HepG2 (cell line): ENCODE results near the gene TMEM151A. TPM values are rescaled to one million over a fixed set of nuclear protein-coding genes. Genes with fewer than 3 reads are reported as not detected.

Experiments used
- AGO2 ChIP-seq: fragments of 200-400 bp; formaldehyde crosslinking; optimal IDR thresholded peaks from 2 replicates; pipeline ENCODE3; 2017; ENCODE audit warnings: mild to moderate bottlenecking, low read depth, low read length, moderate library complexity
- ARNTL ChIP-seq: sonication (generic); formaldehyde crosslinking; IDR thresholded peaks from 2 replicates; pipeline ENCODE4 v1.4.0; 2020; ENCODE audit warnings: mild to moderate bottlenecking, missing genetic modification reagents
- DRAP1 ChIP-seq: IDR thresholded peaks from 2 replicates; pipeline ENCODE4 v1.6.1; 2016; ENCODE audit warnings: missing genetic modification reagents, missing compliant biosample characterization
- GTF3A ChIP-seq: sonication (generic); formaldehyde crosslinking; conservative IDR thresholded peaks from 2 replicates; pipeline ENCODE4 v1.4.0; 2020; ENCODE audit warnings: mild to moderate bottlenecking, missing genetic modification reagents
- GZF1 ChIP-seq: sonication (generic); formaldehyde crosslinking; IDR thresholded peaks from 2 replicates; pipeline ENCODE4 v1.5.1; 2020; ENCODE audit warnings: mild to moderate bottlenecking, missing genetic modification reagents
- IKZF1 ChIP-seq: fragments of 450-650 bp; IDR thresholded peaks from 2 replicates; pipeline ENCODE4 v1.7.1; 2016
- IRF2 ChIP-seq: IDR thresholded peaks from 2 replicates; pipeline ENCODE4 v1.6.1; 2018; ENCODE audit warnings: missing genetic modification reagents, missing compliant biosample characterization
- ISL2 ChIP-seq: sonication (generic); formaldehyde crosslinking; IDR thresholded peaks from 2 replicates; pipeline ENCODE4 v1.5.0; 2020; ENCODE audit warnings: missing genetic modification reagents
- KMT2A ChIP-seq: sonication (generic); formaldehyde crosslinking; IDR thresholded peaks from 2 replicates; pipeline ENCODE4 v1.4.0; 2020; ENCODE audit warnings: missing genetic modification reagents
- MIXL1 ChIP-seq: IDR thresholded peaks from 2 replicates; pipeline ENCODE4 v1.6.1; 2016
- NFKBIZ ChIP-seq: IDR thresholded peaks from 2 replicates; pipeline ENCODE4 v1.6.1; 2018; ENCODE audit warnings: missing genetic modification reagents, missing compliant biosample characterization
- PCBP1 ChIP-seq: fragments of 200-400 bp; formaldehyde crosslinking; IDR thresholded peaks from 2 replicates; pipeline ENCODE4 v1.6.1; 2017; ENCODE audit warnings: mild to moderate bottlenecking, low read depth, low read length, borderline replicate concordance
- PITX1 ChIP-seq: sonication (generic); formaldehyde crosslinking; IDR thresholded peaks from 2 replicates; pipeline ENCODE4 v1.5.1; 2020; ENCODE audit warnings: mild to moderate bottlenecking, missing genetic modification reagents
- SMAD3 ChIP-seq: sonication (generic); formaldehyde crosslinking; IDR thresholded peaks from 2 replicates; pipeline ENCODE4 v1.4.0; 2020; ENCODE audit warnings: missing genetic modification reagents
- YEATS2 ChIP-seq: sonication (generic); formaldehyde crosslinking; IDR thresholded peaks from 2 replicates; pipeline ENCODE4 v1.4.0; 2020; ENCODE audit warnings: missing genetic modification reagents, borderline replicate concordance
- ZNF264 ChIP-seq: sonication (generic); formaldehyde crosslinking; IDR thresholded peaks from 2 replicates; pipeline ENCODE4 v1.4.0; 2020; ENCODE audit warnings: missing genetic modification reagents
- ZNF274 ChIP-seq: sonication (generic); formaldehyde crosslinking; IDR thresholded peaks from 2 replicates; pipeline ENCODE4 v1.5.1; 2020; ENCODE audit warnings: mild to moderate bottlenecking, missing genetic modification reagents
- ZNF335 ChIP-seq: sonication (generic); formaldehyde crosslinking; IDR thresholded peaks from 2 replicates; pipeline ENCODE4 v1.4.0; 2020; ENCODE audit warnings: missing genetic modification reagents
- ZNF510 ChIP-seq: sonication (generic); formaldehyde crosslinking; IDR thresholded peaks from 2 replicates; pipeline ENCODE4 v1.4.0; 2020; ENCODE audit warnings: low read depth, mild to moderate bottlenecking, missing genetic modification reagents
- ZNF619 ChIP-seq: sonication (generic); formaldehyde crosslinking; IDR thresholded peaks from 2 replicates; pipeline ENCODE4 v1.4.0; 2020; ENCODE audit warnings: mild to moderate bottlenecking, missing genetic modification reagents
- ZSCAN21 ChIP-seq: sonication (generic); formaldehyde crosslinking; IDR thresholded peaks from 2 replicates; pipeline ENCODE4 v1.8.0; 2022; ENCODE audit warnings: mild to moderate bottlenecking, missing genetic modification reagents, moderate library complexity, borderline replicate concordance
- polyA plus RNA-seq, 8 experiments: library from polyadenylated mRNA; depleted of rRNA in 3 of 8; stranded (reverse) in 7 of 8; unstranded in 1 of 8; fragments of >200 nt; fragmentation: Illumina TruSeq in 4 of 8; extraction: Trizol in 4 of 8; gene quantifications; 2 replicates each; pipeline versions ENCODE4 v1.2.1 to v1.2.3, GENCODE V29; 2011 to 2016; ENCODE audit warnings: low read depth in 4 of 8, missing spikeins in 1 of 8, mixed read lengths in 1 of 8; ENCODE audit not compliant: insufficient read depth in 1 of 8
- total RNA-seq, 5 experiments: library from RNA; depleted of rRNA; stranded (reverse); fragments of >200 nt; fragmentation: Illumina TruSeq; extraction: Trizol; gene quantifications; 2 replicates each; pipeline ENCODE4 v1.2.3, GENCODE V29; 2016; ENCODE audit warnings: low read depth in 1 of 5
- TF ChIP-seq, protein P1 (sequence below): IDR thresholded peaks from 2 replicates; pipeline ENCODE4 v1.6.1; 2016; ENCODE audit warnings: mild to moderate bottlenecking, missing biosample characterization, missing genetic modification reagents
- TF ChIP-seq, protein P2 (sequence below): sonication (generic); formaldehyde crosslinking; IDR thresholded peaks from 2 replicates; pipeline ENCODE4 v1.4.0; 2020; ENCODE audit warnings: missing genetic modification reagents, mild to moderate bottlenecking, borderline replicate concordance
- TF ChIP-seq, protein P3 (sequence below): IDR thresholded peaks from 2 replicates; pipeline ENCODE4 v1.6.1; 2016
- TF ChIP-seq, protein P4 (sequence below): sonication (generic); formaldehyde crosslinking; IDR thresholded peaks from 2 replicates; pipeline ENCODE4 v1.8.1; 2023; ENCODE audit warnings: mild to moderate bottlenecking, missing genetic modification reagents

The TMEM151A gene
- total and polyA plus RNA-seq, 2 of the 13 experiments (the other 11 are each of a cell fraction or from before 2014, with no cell fraction given): 0.18 to 0.33 TPM

DNA sequence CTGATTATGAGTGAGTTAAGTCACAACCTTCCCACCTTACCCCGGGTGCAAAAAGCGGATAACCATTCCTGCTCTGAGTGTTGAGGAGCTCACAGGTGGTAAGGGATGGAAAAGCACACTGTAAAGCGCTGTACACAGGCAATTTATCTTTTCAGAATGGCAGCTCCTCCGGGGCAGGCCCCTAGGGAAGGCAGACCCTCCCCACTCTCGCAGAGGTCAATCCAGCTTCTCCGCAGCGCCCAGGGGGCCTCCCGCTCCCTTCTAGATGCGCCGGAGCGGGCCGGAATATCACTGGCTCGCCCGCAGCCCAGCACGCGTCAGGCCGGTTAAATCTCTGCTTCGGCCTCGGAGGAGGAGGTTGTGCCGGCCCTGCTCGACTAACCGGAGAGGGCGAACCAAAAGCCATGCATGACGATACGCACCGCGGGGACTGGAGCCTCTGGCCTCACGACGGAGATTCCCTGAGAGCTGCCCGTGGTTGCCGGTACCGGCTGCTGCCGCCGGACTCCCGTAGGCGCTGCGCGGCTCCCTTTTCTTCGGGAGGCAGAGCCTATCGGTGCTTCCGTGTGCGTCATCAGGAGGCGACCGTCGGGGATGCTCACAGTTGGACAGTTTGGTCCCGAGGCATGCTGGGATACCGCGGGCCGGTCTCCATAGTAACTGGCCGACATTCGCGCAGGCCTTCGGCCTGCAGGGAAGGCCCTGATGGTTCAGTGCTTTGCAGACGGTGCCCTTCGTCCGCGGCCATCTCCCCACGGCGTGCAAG is 53.0 kb downstream of the TMEM151A start, which contains the start of gene BRMS1 (continued):
- TF ChIP-seq ZNF264 (CRISPR knock-in tag) (peak; percentile 38; the same call in 1 of the 2 replicates), IRF2 (peak; percentile 86), NFKBIZ (CRISPR knock-in tag) (no peak), YEATS2 (CRISPR knock-in tag) (peak; percentile 93), PCBP1 (peak; percentile 89; the same call in 1 of the 2 replicates), SMAD3 (CRISPR knock-in tag) (peak; percentile 83), MIXL1 (CRISPR knock-in tag) (0 out of 2 replicates have a peak, but pooled peaks have one; percentile 40), KMT2A (CRISPR knock-in tag) (peak; percentile 99), ZNF274 (CRISPR knock-in tag) (no peak), AGO2 (peak; percentile 83), DRAP1 (peak; percentile 65; the same call in 1 of the 2 replicates), ZSCAN21 (CRISPR knock-in tag) (peak; percentile 22; the same call in 1 of the 2 replicates), PITX1 (peak; percentile 58; the same call in 1 of the 2 replicates), GTF3A (CRISPR knock-in tag) (no peak), ISL2 (CRISPR knock-in tag) (peak; percentile 51; the same call in 1 of the 2 replicates), ARNTL (CRISPR knock-in tag) (0 out of 2 replicates have a peak, but pooled peaks have one; percentile 37), ZNF619 (CRISPR knock-in tag) (0 out of 2 replicates have a peak, but pooled peaks have one; percentile 36), ZNF510 (0 out of 2 replicates have a peak, but pooled peaks have one; percentile 74), ZNF335 (CRISPR knock-in tag) (peak; percentile 78; the same call in 1 of the 2 replicates), IKZF1 (no peak), GZF1 (CRISPR knock-in tag) (peak; percentile 68; the same call in 1 of the 2 replicates)
- TF ChIP-seq, protein P1, sequence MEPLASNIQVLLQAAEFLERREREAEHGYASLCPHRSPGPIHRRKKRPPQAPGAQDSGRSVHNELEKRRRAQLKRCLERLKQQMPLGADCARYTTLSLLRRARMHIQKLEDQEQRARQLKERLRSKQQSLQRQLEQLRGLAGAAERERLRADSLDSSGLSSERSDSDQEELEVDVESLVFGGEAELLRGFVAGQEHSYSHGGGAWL (CRISPR knock-in tag): peak; percentile 69
- TF ChIP-seq, protein P2, sequence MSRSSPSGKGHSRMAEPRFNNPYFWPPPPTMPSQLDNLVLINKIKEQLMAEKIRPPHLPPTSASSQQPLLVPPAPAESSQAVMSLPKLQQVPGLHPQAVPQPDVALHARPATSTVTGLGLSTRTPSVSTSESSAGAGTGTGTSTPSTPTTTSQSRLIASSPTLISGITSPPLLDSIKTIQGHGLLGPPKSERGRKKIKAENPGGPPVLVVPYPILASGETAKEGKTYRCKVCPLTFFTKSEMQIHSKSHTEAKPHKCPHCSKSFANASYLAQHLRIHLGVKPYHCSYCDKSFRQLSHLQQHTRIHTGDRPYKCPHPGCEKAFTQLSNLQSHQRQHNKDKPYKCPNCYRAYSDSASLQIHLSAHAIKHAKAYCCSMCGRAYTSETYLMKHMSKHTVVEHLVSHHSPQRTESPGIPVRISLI (CRISPR knock-in tag): peak; percentile 25; the same call in 1 of the 2 replicates
- TF ChIP-seq, protein P3, sequence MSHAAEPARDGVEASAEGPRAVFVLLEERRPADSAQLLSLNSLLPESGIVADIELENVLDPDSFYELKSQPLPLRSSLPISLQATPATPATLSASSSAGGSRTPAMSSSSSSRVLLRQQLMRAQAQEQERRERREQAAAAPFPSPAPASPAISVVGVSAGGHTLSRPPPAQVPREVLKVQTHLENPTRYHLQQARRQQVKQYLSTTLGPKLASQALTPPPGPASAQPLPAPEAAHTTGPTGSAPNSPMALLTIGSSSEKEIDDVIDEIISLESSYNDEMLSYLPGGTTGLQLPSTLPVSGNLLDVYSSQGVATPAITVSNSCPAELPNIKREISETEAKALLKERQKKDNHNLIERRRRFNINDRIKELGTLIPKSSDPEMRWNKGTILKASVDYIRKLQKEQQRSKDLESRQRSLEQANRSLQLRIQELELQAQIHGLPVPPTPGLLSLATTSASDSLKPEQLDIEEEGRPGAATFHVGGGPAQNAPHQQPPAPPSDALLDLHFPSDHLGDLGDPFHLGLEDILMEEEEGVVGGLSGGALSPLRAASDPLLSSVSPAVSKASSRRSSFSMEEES (CRISPR knock-in tag): 0 out of 2 replicates have a peak, but pooled peaks have one; percentile 45
- TF ChIP-seq, protein P4, sequence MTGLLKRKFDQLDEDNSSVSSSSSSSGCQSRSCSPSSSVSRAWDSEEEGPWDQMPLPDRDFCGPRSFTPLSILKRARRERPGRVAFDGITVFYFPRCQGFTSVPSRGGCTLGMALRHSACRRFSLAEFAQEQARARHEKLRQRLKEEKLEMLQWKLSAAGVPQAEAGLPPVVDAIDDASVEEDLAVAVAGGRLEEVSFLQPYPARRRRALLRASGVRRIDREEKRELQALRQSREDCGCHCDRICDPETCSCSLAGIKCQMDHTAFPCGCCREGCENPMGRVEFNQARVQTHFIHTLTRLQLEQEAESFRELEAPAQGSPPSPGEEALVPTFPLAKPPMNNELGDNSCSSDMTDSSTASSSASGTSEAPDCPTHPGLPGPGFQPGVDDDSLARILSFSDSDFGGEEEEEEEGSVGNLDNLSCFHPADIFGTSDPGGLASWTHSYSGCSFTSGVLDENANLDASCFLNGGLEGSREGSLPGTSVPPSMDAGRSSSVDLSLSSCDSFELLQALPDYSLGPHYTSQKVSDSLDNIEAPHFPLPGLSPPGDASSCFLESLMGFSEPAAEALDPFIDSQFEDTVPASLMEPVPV (CRISPR knock-in tag): peak; percentile 77; the same call in 1 of the 2 replicates
